SK-N-SH treated with all-trans-retinoic acid at 6 μM for 48 hours (cell line): ENCODE measurements around the gene TAX1BP1.

Experiments used
- ATAC-seq: fragments of 200-7000 bp; cut with Tn5 transposase; 3 replicates; pipeline ENCODE4 v1.9.1; 2020; ENCODE audit warnings: mild to moderate bottlenecking, moderate library complexity
- ARNTL ChIP-seq: fragments of 450-650 bp; formaldehyde crosslinking; IDR thresholded peaks from 2 replicates; pipeline ENCODE4 v1.5.0; 2020; ENCODE audit warnings: low read depth, mild to moderate bottlenecking, moderate library complexity, borderline replicate concordance
- BACH2 ChIP-seq: fragments of 250-450 bp; sonication (Bioruptor Pico); IDR thresholded peaks from 2 replicates; pipeline ENCODE4 v1.9.0; 2021; ENCODE audit warnings: mild to moderate bottlenecking, borderline replicate concordance
- CREB5 ChIP-seq: fragments of 250-450 bp; sonication (Bioruptor Pico); IDR thresholded peaks from 2 replicates; pipeline ENCODE4 v1.5.1; 2020; ENCODE audit warnings: low read depth, mild to moderate bottlenecking, moderate library complexity
- CSDC2 ChIP-seq: fragments of 250-450 bp; sonication (Bioruptor Pico); IDR thresholded peaks from 2 replicates; pipeline ENCODE4 v1.5.0; 2020; ENCODE audit warnings: mild to moderate bottlenecking, moderate library complexity
- ESRRG ChIP-seq: fragments of 250-450 bp; sonication (Bioruptor Pico); IDR thresholded peaks from 2 replicates; pipeline ENCODE4 v1.6.1; 2021; ENCODE audit warnings: mild to moderate bottlenecking
- ISL1 ChIP-seq: fragments of 250-450 bp; sonication (Bioruptor Pico); IDR thresholded peaks from 2 replicates; pipeline ENCODE4 v2.1.2; 2022; ENCODE audit warnings: mild to moderate bottlenecking, moderate library complexity
- PATZ1 ChIP-seq: fragments of 250-450 bp; sonication (Bioruptor Pico); IDR thresholded peaks from 2 replicates; pipeline ENCODE4 v1.8.0; 2020; ENCODE audit warnings: mild to moderate bottlenecking, moderate library complexity, borderline replicate concordance
- POU6F1 ChIP-seq: fragments of 250-450 bp; sonication (Bioruptor Pico); IDR thresholded peaks from 2 replicates; pipeline ENCODE4 v1.8.0; 2021; ENCODE audit warnings: low read depth, mild to moderate bottlenecking, moderate library complexity, borderline replicate concordance
- PPARA ChIP-seq: fragments of 250-450 bp; sonication (Bioruptor Pico); IDR thresholded peaks from 2 replicates; pipeline ENCODE4 v1.5.0; 2020; ENCODE audit warnings: mild to moderate bottlenecking, borderline replicate concordance
- RARB ChIP-seq: fragments of 250-450 bp; sonication (Bioruptor Pico); IDR thresholded peaks from 2 replicates; pipeline ENCODE4 v1.8.0; 2021; ENCODE audit warnings: mild to moderate bottlenecking, moderate library complexity
- SNAI2 ChIP-seq: fragments of 250-450 bp; sonication (Bioruptor Pico); IDR thresholded peaks from 2 replicates; pipeline ENCODE4 v1.5.0; 2020; ENCODE audit warnings: mild to moderate bottlenecking, moderate library complexity
- TCF4 ChIP-seq: fragments of 250-450 bp; sonication (Bioruptor Pico); IDR thresholded peaks from 2 replicates; pipeline ENCODE4 v1.8.0; 2021; ENCODE audit warnings: mild to moderate bottlenecking, moderate library complexity, borderline replicate concordance
- TOX ChIP-seq: fragments of 250-450 bp; sonication (Bioruptor Pico); IDR thresholded peaks from 2 replicates; pipeline ENCODE4 v1.8.0; 2021; ENCODE audit warnings: mild to moderate bottlenecking, moderate library complexity, borderline replicate concordance
- ZC3H10 ChIP-seq: fragments of 250-450 bp; sonication (Bioruptor Pico); IDR thresholded peaks from 2 replicates; pipeline ENCODE4 v1.5.1; 2021; ENCODE audit warnings: mild to moderate bottlenecking, moderate library complexity
- ZFP3 ChIP-seq: fragments of 250-450 bp; sonication (Bioruptor Pico); IDR thresholded peaks from 2 replicates; pipeline ENCODE4 v1.5.0; 2020; ENCODE audit warnings: mild to moderate bottlenecking, moderate library complexity
- ZFP30 ChIP-seq: fragments of 450-650 bp; formaldehyde crosslinking; IDR thresholded peaks from 2 replicates; pipeline ENCODE4 v1.5.0; 2022; ENCODE audit warnings: mild to moderate bottlenecking, moderate library complexity
- ZNF565 ChIP-seq: fragments of 450-650 bp; formaldehyde crosslinking; conservative IDR thresholded peaks from 2 replicates; pipeline ENCODE4 v1.5.0; 2020; ENCODE audit warnings: low read depth, mild to moderate bottlenecking, moderate library complexity
- ZNF70 ChIP-seq: fragments of 450-650 bp; formaldehyde crosslinking; IDR thresholded peaks from 2 replicates; pipeline ENCODE4 v1.5.0; 2020; ENCODE audit warnings: mild to moderate bottlenecking, moderate library complexity
- ZNF8 ChIP-seq: fragments of 450-650 bp; formaldehyde crosslinking; IDR thresholded peaks from 2 replicates; pipeline ENCODE4 v1.5.0; 2020; ENCODE audit warnings: mild to moderate bottlenecking, moderate library complexity
- TF ChIP-seq, protein P1 (sequence below): fragments of 250-450 bp; sonication (Bioruptor Pico); IDR thresholded peaks from 2 replicates; pipeline ENCODE4 v1.5.1; 2021; ENCODE audit warnings: mild to moderate bottlenecking, moderate library complexity
- TF ChIP-seq, protein P2 (sequence below): fragments of 250-450 bp; sonication (Bioruptor Pico); IDR thresholded peaks from 2 replicates; pipeline ENCODE4 v1.5.0; 2020; ENCODE audit warnings: mild to moderate bottlenecking, moderate library complexity

The TAX1BP1 gene

GRCh38 chr7:27808626-27809025, 68.7 kb downstream of the TAX1BP1 start:
- peak; percentile 92 for ATAC-seq
- TF ChIP-seq, protein P1, sequence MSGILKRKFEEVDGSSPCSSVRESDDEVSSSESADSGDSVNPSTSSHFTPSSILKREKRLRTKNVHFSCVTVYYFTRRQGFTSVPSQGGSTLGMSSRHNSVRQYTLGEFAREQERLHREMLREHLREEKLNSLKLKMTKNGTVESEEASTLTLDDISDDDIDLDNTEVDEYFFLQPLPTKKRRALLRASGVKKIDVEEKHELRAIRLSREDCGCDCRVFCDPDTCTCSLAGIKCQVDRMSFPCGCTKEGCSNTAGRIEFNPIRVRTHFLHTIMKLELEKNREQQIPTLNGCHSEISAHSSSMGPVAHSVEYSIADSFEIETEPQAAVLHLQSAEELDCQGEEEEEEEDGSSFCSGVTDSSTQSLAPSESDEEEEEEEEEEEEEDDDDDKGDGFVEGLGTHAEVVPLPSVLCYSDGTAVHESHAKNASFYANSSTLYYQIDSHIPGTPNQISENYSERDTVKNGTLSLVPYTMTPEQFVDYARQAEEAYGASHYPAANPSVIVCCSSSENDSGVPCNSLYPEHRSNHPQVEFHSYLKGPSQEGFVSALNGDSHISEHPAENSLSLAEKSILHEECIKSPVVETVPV (CRISPR knock-in tag) = no peak
- no peak for TF ChIP-seq ZC3H10 (CRISPR knock-in tag)
- no peak for TF ChIP-seq ZNF565
- TF ChIP-seq ISL1 (CRISPR knock-in tag) = no peak
- no peak for TF ChIP-seq ZNF70
- no peak for TF ChIP-seq CREB5 (CRISPR knock-in tag)
- no peak for TF ChIP-seq TCF4
- TF ChIP-seq ZNF8 (CRISPR knock-in tag) = no peak
- TF ChIP-seq ARNTL = no peak
- no peak for TF ChIP-seq ESRRG (CRISPR knock-in tag)
- no peak for TF ChIP-seq PPARA (CRISPR knock-in tag)

DNA sequence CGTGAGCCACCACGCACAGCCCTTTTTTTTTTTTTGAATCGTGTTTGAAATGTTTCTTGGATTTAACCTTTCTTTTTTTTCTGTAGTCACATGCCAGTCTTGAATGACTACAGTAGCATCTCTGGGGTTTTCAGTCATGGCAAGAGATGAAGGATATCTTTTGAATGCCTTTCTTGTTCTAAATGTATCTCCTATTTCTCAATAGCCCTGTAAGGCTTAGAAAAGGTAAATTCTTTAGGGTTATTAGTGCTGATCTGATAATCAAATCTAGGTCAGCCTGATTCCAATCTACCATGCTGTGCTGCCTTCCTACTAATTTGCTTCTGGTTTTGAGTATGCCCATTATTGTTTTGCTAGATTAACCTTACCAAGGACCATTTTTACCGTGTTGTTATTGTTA, 70.2 kb downstream of the TAX1BP1 start:
- ATAC-seq = no peak
- no peak for TF ChIP-seq TOX (CRISPR knock-in tag)
- TF ChIP-seq ZNF8 (CRISPR knock-in tag) = no peak
- TF ChIP-seq ISL1 (CRISPR knock-in tag) = no peak
- TF ChIP-seq CSDC2 (CRISPR knock-in tag) = no peak
- no peak for TF ChIP-seq PATZ1
- TF ChIP-seq, protein P2, sequence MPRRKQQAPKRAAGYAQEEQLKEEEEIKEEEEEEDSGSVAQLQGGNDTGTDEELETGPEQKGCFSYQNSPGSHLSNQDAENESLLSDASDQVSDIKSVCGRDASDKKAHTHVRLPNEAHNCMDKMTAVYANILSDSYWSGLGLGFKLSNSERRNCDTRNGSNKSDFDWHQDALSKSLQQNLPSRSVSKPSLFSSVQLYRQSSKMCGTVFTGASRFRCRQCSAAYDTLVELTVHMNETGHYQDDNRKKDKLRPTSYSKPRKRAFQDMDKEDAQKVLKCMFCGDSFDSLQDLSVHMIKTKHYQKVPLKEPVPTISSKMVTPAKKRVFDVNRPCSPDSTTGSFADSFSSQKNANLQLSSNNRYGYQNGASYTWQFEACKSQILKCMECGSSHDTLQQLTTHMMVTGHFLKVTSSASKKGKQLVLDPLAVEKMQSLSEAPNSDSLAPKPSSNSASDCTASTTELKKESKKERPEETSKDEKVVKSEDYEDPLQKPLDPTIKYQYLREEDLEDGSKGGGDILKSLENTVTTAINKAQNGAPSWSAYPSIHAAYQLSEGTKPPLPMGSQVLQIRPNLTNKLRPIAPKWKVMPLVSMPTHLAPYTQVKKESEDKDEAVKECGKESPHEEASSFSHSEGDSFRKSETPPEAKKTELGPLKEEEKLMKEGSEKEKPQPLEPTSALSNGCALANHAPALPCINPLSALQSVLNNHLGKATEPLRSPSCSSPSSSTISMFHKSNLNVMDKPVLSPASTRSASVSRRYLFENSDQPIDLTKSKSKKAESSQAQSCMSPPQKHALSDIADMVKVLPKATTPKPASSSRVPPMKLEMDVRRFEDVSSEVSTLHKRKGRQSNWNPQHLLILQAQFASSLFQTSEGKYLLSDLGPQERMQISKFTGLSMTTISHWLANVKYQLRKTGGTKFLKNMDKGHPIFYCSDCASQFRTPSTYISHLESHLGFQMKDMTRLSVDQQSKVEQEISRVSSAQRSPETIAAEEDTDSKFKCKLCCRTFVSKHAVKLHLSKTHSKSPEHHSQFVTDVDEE = no peak
- TF ChIP-seq CREB5 (CRISPR knock-in tag) = no peak
- TF ChIP-seq ZFP30 (CRISPR knock-in tag) = no peak
- TF ChIP-seq, protein P1 (CRISPR knock-in tag) = no peak
- TF ChIP-seq BACH2 (CRISPR knock-in tag) = no peak
- TF ChIP-seq SNAI2 (CRISPR knock-in tag) = no peak
- no peak for TF ChIP-seq RARB (CRISPR knock-in tag)
- TF ChIP-seq TCF4 = no peak

GRCh38 chr7:27812706-27813105, 72.7 kb downstream of the TAX1BP1 start:
- ATAC-seq = no peak
- TF ChIP-seq RARB (CRISPR knock-in tag) (no peak), SNAI2 (CRISPR knock-in tag) (no peak), POU6F1 (CRISPR knock-in tag) (no peak), ZFP30 (CRISPR knock-in tag) (no peak), ZNF8 (CRISPR knock-in tag) (no peak), ZNF70 (no peak), ARNTL (no peak), CSDC2 (CRISPR knock-in tag) (no peak), PPARA (CRISPR knock-in tag) (no peak), BACH2 (CRISPR knock-in tag) (no peak), ZFP3 (no peak)
- TF ChIP-seq, protein P2 = no peak
- TF ChIP-seq, all 23 proteins: peak for 0
